Measurements from ENCODE around the gene P2RX4.

GRCh38 chr12:121217761-121218160 is 7.8 kb downstream of the P2RX4 start:
- TF ChIP-seq CTCF (conservative IDR thresholded peaks at IDR 0.05), result no peak
- TF ChIP-seq EZH2 (IDR thresholded peaks at IDR 0.05; ENCODE audit: low read depth), result no peak

All from PC-9 (cell line).